Measurements from ENCODE around the gene ZNF160.

The ZNF160 gene

DNA sequence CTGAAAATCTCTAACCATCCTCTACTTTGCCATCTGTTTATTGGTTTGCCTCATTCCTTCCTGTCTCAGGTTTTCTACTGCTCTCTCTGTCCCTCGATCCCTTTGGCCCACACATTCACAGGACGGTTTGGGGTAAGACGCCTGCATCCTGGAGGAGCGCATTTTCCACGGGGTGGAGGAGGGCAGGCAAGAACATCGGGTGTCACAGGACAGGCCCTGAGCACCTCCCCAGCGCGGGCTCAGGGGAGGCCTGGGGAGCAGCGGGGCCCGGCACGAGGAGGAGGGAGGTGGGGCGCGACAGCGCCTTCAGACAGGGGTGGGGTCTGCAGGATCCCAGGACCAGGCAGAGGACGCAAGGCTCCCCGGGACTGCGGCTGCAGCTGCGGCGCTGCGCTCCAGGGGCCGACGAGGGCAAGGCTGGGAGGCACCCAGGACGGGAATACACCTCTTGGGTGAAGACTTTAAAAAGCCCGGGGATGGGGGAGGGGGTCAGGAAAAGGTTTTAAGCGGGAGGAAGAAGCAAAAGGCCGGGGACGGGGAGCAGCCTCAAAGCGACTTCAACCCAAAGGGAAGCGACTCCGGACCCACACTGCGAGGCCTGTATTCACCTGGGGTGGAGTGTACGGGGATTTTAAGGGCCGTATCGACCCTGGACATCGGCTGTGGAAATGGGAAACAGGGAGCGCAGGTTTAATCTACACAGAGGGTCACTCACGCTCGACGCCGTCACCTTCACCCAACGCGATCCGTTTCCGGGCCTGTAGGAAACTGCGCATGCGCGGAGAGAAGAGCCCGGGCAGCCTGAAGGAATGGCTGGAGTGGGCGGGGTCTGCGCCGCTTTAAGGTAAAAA, 29.1 kb upstream of the ZNF160 start, which contains the start of gene ZNF415:
TSS of gene ZNF415 (minus strand) at position 770 of the 851 bp plus-strand sequence. CDS start 10,234 bp downstream, outside the sequence.
- TF ChIP-seq SIN3A (IDR thresholded peaks at IDR 0.05; ENCODE audit: borderline replicate concordance, insufficient read depth, low read length) (no peak), TAF1 (IDR thresholded peaks at IDR 0.05; ENCODE audit: borderline replicate concordance, insufficient read depth, low read length) (no peak), FOXP2 (optimal IDR thresholded peaks at IDR 0.05; ENCODE audit: borderline replicate concordance, extremely low read depth, extremely low read length, insufficient read depth) (no peak), POLR2AphosphoS5 (IDR thresholded peaks at IDR 0.05; ENCODE audit: low read depth, low read length) (no peak)
- TF ChIP-seq, protein P1, sequence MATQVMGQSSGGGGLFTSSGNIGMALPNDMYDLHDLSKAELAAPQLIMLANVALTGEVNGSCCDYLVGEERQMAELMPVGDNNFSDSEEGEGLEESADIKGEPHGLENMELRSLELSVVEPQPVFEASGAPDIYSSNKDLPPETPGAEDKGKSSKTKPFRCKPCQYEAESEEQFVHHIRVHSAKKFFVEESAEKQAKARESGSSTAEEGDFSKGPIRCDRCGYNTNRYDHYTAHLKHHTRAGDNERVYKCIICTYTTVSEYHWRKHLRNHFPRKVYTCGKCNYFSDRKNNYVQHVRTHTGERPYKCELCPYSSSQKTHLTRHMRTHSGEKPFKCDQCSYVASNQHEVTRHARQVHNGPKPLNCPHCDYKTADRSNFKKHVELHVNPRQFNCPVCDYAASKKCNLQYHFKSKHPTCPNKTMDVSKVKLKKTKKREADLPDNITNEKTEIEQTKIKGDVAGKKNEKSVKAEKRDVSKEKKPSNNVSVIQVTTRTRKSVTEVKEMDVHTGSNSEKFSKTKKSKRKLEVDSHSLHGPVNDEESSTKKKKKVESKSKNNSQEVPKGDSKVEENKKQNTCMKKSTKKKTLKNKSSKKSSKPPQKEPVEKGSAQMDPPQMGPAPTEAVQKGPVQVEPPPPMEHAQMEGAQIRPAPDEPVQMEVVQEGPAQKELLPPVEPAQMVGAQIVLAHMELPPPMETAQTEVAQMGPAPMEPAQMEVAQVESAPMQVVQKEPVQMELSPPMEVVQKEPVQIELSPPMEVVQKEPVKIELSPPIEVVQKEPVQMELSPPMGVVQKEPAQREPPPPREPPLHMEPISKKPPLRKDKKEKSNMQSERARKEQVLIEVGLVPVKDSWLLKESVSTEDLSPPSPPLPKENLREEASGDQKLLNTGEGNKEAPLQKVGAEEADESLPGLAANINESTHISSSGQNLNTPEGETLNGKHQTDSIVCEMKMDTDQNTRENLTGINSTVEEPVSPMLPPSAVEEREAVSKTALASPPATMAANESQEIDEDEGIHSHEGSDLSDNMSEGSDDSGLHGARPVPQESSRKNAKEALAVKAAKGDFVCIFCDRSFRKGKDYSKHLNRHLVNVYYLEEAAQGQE (IDR thresholded peaks at IDR 0.05; ENCODE audit: insufficient read depth in 1 of 2, low read depth in 2 of 2, low read length in 2 of 2): no peak

DNA sequence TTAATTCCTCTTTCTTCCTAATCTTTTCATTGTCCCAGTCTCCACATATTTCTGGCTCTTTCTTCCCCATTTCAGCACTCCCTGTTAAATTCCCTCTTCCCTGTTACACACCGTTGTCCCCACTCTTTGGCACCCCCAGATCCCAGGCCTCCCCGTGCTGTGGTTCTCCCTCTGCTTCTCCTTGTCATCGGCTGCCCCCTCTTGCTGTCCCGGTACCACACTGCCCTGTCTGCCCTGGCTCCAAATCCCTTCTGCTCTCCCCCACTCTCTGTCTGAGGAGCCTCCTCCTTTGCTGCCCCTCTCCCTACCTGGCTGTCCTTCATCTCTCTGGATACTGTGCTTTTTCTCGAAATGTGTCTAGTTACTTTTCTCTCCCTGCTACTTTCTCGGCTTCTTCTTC, 28.5 kb upstream of the ZNF160 start:
- no peak for TF ChIP-seq POLR2AphosphoS5 (IDR thresholded peaks at IDR 0.05; ENCODE audit: low read depth, low read length)
- TF ChIP-seq, protein P1 (IDR thresholded peaks at IDR 0.05; ENCODE audit: insufficient read depth in 1 of 2, low read depth in 2 of 2, low read length in 2 of 2): no peak
- TF ChIP-seq SIN3A (IDR thresholded peaks at IDR 0.05; ENCODE audit: borderline replicate concordance, insufficient read depth, low read length): no peak
- TF ChIP-seq TAF1 (IDR thresholded peaks at IDR 0.05; ENCODE audit: borderline replicate concordance, insufficient read depth, low read length): no peak
- no peak for TF ChIP-seq FOXP2 (optimal IDR thresholded peaks at IDR 0.05; ENCODE audit: borderline replicate concordance, extremely low read depth, extremely low read length, insufficient read depth)

DNA sequence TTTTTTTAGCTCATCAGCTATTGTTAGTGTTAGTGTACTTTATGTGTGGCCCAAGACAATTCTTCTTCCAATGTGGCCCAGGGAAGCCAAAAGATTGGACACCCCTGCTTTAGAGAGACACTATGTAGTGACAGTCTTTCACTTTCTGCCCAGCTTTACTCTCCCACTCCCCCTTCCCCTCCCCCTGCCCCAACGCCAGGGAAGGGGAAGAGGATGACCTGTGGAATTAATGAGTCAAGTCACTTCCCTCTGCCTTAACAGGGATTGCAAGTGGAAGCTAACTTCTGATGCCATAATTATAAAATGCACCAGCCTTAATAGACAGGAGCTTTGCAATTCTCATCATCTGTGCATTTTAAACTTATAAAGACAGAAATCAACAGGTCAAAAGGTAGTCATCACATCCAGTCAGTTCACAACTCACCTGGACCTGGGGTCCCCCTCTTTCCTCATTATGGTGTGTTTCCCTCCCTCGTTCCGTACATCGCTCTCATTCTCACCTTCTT, 27.9 kb upstream of the ZNF160 start:
- TF ChIP-seq POLR2AphosphoS5 (IDR thresholded peaks at IDR 0.05; ENCODE audit: low read depth, low read length) (no peak), FOXP2 (optimal IDR thresholded peaks at IDR 0.05; ENCODE audit: borderline replicate concordance, extremely low read depth, extremely low read length, insufficient read depth) (no peak), SIN3A (IDR thresholded peaks at IDR 0.05; ENCODE audit: borderline replicate concordance, insufficient read depth, low read length) (no peak), TAF1 (IDR thresholded peaks at IDR 0.05; ENCODE audit: borderline replicate concordance, insufficient read depth, low read length) (no peak)
- TF ChIP-seq, protein P1 (IDR thresholded peaks at IDR 0.05; ENCODE audit: insufficient read depth in 1 of 2, low read depth in 2 of 2, low read length in 2 of 2): no peak

DNA sequence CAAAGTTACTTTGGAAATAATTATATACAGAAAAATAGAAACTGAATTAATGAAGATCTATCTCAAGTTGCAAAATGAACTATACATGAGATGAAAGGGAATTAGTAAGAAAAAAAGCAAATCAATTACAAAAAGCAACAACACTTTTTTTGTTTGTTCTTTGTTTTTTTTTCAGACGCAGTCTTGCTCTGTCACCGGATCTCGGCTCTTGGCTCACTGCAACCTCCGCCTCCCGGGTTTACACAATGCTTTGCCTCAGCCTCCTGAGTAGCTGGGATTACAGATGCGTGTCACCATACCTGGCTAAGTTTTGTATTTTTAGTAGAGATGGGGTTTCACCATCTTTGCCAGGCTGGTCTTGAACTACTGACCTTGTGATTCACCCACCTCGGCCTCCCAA, 27.3 kb upstream of the ZNF160 start:
- no peak for TF ChIP-seq SIN3A (IDR thresholded peaks at IDR 0.05; ENCODE audit: borderline replicate concordance, insufficient read depth, low read length)
- TF ChIP-seq, protein P1 (IDR thresholded peaks at IDR 0.05; ENCODE audit: insufficient read depth in 1 of 2, low read depth in 2 of 2, low read length in 2 of 2): no peak
- no peak for TF ChIP-seq TAF1 (IDR thresholded peaks at IDR 0.05; ENCODE audit: borderline replicate concordance, insufficient read depth, low read length)

Data from PFSK-1 (cell line).